HG03575 (cell line): ENCODE measurements around the gene PCED1B.

Experiments used
- ATAC-seq: cut with Tn5 transposase; IDR thresholded peaks from one replicate; pipeline ENCODE4 v1.9.1; 2021; ENCODE audit not compliant: unreplicated experiment, insufficient number of reproducible peaks, low FRiP score; ENCODE audit errors: extremely low read depth

PCED1B gene

GRCh38 chr12:47218191-47218654 is 138.8 kb downstream of the PCED1B start:
- no peak for ATAC-seq

- no peak for ATAC-seq
Observed at GRCh38 chr12:47219243-47219642, 139.8 kb downstream of the PCED1B start.

- ATAC-seq = no peak
Observed at GRCh38 chr12:47221256-47222023, 142.0 kb downstream of the PCED1B start.

GRCh38 chr12:47222520-47223030 is 143.2 kb downstream of the PCED1B start:
- ATAC-seq = no peak

GRCh38 chr12:47223031-47223847 is 143.8 kb downstream of the PCED1B start:
- ATAC-seq = no peak

- ATAC-seq = no peak
Observed at GRCh38 chr12:47223848-47224213, 144.4 kb downstream of the PCED1B start.

GRCh38 chr12:47224563-47225133 is 145.2 kb downstream of the PCED1B start:
- ATAC-seq = no peak

- no peak for ATAC-seq
Observed at GRCh38 chr12:47225356-47225755, 145.9 kb downstream of the PCED1B start.

GRCh38 chr12:47226199-47226598 is 146.8 kb downstream of the PCED1B start:
- no peak for ATAC-seq

- ATAC-seq = no peak
Observed at GRCh38 chr12:47228802-47229201, 149.4 kb downstream of the PCED1B start.

- no peak for ATAC-seq
Observed at GRCh38 chr12:47231456-47231855, 152.0 kb downstream of the PCED1B start.

GRCh38 chr12:47234576-47235141 is 155.2 kb downstream of the PCED1B start:
- ATAC-seq = no peak

GRCh38 chr12:47235258-47236040 is 156.0 kb downstream of the PCED1B start:
- ATAC-seq = no peak

- ATAC-seq = no peak
Observed at GRCh38 chr12:47236109-47236714, 156.8 kb downstream of the PCED1B start.

GRCh38 chr12:47237751-47238211 is 158.4 kb downstream of the PCED1B start:
- ATAC-seq = no peak

GRCh38 chr12:47238669-47239114 is 159.3 kb downstream of the PCED1B start:
- ATAC-seq = no peak

- ATAC-seq = no peak
Observed at GRCh38 chr12:47242426-47242825, 163.0 kb downstream of the PCED1B start.

- no peak for ATAC-seq
Observed at GRCh38 chr12:47244835-47245234, 165.4 kb downstream of the PCED1B start.
